Spleen (tissue), 7 donors: ENCODE measurements around the gene NAALADL2.

Source experiments
- POLR2A ChIP-seq, 3 donors: fragments of 450-650 bp; IDR thresholded peaks; one replicate each; pipeline ENCODE4 v1.5.1; 2017; ENCODE audit warnings: antibody characterized with exemption in 3 of 3, mild to moderate bottlenecking in 1 of 3
- POLR2AphosphoS5 ChIP-seq, 3 donors: sonication (generic); formaldehyde crosslinking; IDR thresholded peaks; one replicate each; pipeline ENCODE4 v1.5.1; 2017; ENCODE audit warnings: antibody characterized with exemption in 3 of 3
- TF ChIP-seq, protein P1 (sequence below), 11 experiments: fragments of 200-600 bp in 7 of 11; fragments of 450-650 bp in 4 of 11; sonication (generic) in 4 of 11; IDR thresholded peaks in 8 of 11; conservative IDR thresholded peaks in 3 of 11; 1 replicate in 7 of 11; 2 replicates in 4 of 11; pipeline versions ENCODE4 v1.4.0 to v1.8.0; 2016 to 2021; ENCODE audit warnings: antibody characterized with exemption in 11 of 11, inconsistent platforms in 4 of 11, mild to moderate bottlenecking in 1 of 11
- donor health status: DM: no; HTN: no; CAD: no; lungs with moderate emphysema.
- donor health status: DM: no; HTN: no; CAD: no.
- donor health status: DM: no; HTN: no; CAD: no.

DNA sequence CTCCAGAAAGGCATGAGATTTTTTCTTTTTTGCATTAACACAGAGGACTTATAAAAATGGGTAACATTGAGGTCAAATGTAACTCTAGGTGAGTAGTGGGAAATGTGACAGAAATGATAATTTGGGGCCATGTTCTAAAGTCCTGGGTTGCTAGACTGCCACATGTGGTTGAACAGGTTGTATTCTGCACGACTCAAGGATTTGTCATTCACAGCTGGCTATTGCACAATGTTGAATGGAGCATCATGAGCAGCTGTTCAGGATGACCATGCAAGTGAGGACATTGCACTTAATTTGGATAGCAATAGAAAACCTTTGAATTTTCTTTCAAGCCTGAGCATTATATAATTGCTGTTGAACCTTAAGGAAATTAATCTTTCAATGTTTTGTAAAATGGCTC, 396.6 kb downstream of the NAALADL2 start:
- TF ChIP-seq POLR2A (IDR thresholded peaks at IDR 0.05) (no peak), POLR2AphosphoS5 (IDR thresholded peaks at IDR 0.05) (no peak)
- TF ChIP-seq, protein P1, sequence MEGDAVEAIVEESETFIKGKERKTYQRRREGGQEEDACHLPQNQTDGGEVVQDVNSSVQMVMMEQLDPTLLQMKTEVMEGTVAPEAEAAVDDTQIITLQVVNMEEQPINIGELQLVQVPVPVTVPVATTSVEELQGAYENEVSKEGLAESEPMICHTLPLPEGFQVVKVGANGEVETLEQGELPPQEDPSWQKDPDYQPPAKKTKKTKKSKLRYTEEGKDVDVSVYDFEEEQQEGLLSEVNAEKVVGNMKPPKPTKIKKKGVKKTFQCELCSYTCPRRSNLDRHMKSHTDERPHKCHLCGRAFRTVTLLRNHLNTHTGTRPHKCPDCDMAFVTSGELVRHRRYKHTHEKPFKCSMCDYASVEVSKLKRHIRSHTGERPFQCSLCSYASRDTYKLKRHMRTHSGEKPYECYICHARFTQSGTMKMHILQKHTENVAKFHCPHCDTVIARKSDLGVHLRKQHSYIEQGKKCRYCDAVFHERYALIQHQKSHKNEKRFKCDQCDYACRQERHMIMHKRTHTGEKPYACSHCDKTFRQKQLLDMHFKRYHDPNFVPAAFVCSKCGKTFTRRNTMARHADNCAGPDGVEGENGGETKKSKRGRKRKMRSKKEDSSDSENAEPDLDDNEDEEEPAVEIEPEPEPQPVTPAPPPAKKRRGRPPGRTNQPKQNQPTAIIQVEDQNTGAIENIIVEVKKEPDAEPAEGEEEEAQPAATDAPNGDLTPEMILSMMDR (IDR thresholded peaks at IDR 0.05 in 8 of 11, conservative IDR thresholded peaks at IDR 0.05 in 3 of 11): no peak
